ENCODE results near the gene CBLL1. TPM values are rescaled to one million over a fixed set of nuclear protein-coding genes. Genes with fewer than 3 reads are reported as not detected.

CBLL1 gene
- total and polyA plus RNA-seq, 2 donors (not counting 1 experiment from before 2014, with no cell fraction given), result 22.1 to 57.2 TPM

GRCh38 chr7:107726356-107727130 lies 17.4 kb upstream of the CBLL1 start:
- Histone ChIP-seq H3K4me1 (ENCODE audit: control insufficient read depth in 2 of 2, insufficient read depth in 2 of 2, low read length in 2 of 2) (no peaks in the 10 kb centered on the region), H3K4me2 (replicated peaks; ENCODE audit: low read depth, low read length, poor library complexity, severe bottlenecking) (no peak overlapping the region), H3K9me3 (ENCODE audit: control extremely low read depth in 1 of 3, control insufficient read depth in 2 of 3, insufficient read depth in 1 of 3, low read length in 2 of 3) (no peaks in the 10 kb centered on the region), H3K9ac (ENCODE audit: low read length) (no peak overlapping the region), H3K27ac (ENCODE audit: low read length in 2 of 2) (no peak overlapping the region), H3K27me3 (replicated peaks in 1 of 4; ENCODE audit: control extremely low read depth in 1 of 4, control insufficient read depth in 3 of 4, insufficient read depth in 4 of 4, low read length in 3 of 4) (peaks cover 0 to 6% (median 1%) of the 10 kb centered on the region in 4 experiments), H4K20me1 (ENCODE audit: control insufficient read depth, insufficient read depth, low read length, poor library complexity, severe bottlenecking) (no peaks in the 10 kb centered on the region), H3K4me3 (ENCODE audit: control extremely low read depth in 1 of 5, extremely low read depth in 1 of 5, insufficient read depth in 1 of 5, low read depth in 2 of 5, low read length in 4 of 5) (no peak overlapping the region), H3K36me3 (replicated peaks in 1 of 2; ENCODE audit: control extremely low read depth in 1 of 2, control insufficient read depth in 1 of 2, extremely low read depth in 1 of 2, insufficient read depth in 2 of 2, low read length in 1 of 2) (no peaks in the 10 kb centered on the region), H3K79me2 (ENCODE audit: control insufficient read depth, insufficient read depth, low read length) (no peaks in the 10 kb centered on the region), H2AFZ (ENCODE audit: insufficient read depth, low read depth, low read length, poor library complexity, severe bottlenecking) (no peak overlapping the region)
- DNase-seq (no peak), ATAC-seq (ENCODE audit: low read depth) (no peak)
- Mint-ChIP-seq H3K4me1 (no peaks in the 10 kb centered on the region), H3K9me3 (ENCODE audit: insufficient read depth) (no peaks in the 10 kb centered on the region), H3K27me3 (peaks cover 23% of the 10 kb centered on the region), H3K27ac (no peak overlapping the region), H3K4me3 (no peak overlapping the region)
- POLR2A ChIA-PET, result no interaction called here
- no CpG with 5 or more reads among the region's 3 CpGs for WGBS (ENCODE audit: insufficient coverage)
- CTCF ChIA-PET, result interaction anchor here (0.6 to 9.0 kb wide), 19 partner anchors 8 to 524 kb away, joined by 3 to 133 read pairs (median 3); partner anchors contain the start of genes CBLL1, COG5, DUS4L and SLC26A4
- TF ChIP-seq, protein P1, sequence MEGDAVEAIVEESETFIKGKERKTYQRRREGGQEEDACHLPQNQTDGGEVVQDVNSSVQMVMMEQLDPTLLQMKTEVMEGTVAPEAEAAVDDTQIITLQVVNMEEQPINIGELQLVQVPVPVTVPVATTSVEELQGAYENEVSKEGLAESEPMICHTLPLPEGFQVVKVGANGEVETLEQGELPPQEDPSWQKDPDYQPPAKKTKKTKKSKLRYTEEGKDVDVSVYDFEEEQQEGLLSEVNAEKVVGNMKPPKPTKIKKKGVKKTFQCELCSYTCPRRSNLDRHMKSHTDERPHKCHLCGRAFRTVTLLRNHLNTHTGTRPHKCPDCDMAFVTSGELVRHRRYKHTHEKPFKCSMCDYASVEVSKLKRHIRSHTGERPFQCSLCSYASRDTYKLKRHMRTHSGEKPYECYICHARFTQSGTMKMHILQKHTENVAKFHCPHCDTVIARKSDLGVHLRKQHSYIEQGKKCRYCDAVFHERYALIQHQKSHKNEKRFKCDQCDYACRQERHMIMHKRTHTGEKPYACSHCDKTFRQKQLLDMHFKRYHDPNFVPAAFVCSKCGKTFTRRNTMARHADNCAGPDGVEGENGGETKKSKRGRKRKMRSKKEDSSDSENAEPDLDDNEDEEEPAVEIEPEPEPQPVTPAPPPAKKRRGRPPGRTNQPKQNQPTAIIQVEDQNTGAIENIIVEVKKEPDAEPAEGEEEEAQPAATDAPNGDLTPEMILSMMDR (IDR thresholded peaks at IDR 0.05), result no peak
- no peak for TF ChIP-seq EZH2 (IDR thresholded peaks at IDR 0.05; ENCODE audit: borderline replicate concordance, insufficient read depth, low read depth, low read length, poor library complexity, severe bottlenecking)
- intact Hi-C loops (cut with micrococcal nuclease), result loop anchor here (5.0 kb wide), 1 partner anchor 64 kb away; the partner anchor contains the start of gene SLC26A4

GRCh38 chr7:107728276-107728675 lies 15.7 kb upstream of the CBLL1 start:
- ChIA-PET CTCF (interaction anchor here (1.2 to 9.0 kb wide), 6 partner anchors 14 to 580 kb away, joined by 4 to 133 read pairs (median 6); partner anchors contain the start of genes CBLL1, COG5 and DUS4L), POLR2A (interaction anchor here (0.6 kb wide), 1 partner anchor 9 kb away, joined by 4 read pairs; no protein-coding TSS in a partner anchor)
- H3K9ac ChIP-seq (ENCODE audit: low read length), result no peak overlapping the region
- no peaks in the 10 kb centered on the region for H3K79me2 ChIP-seq (ENCODE audit: control insufficient read depth, insufficient read depth, low read length)
- peaks cover 0 to 6% (median 1%) of the 10 kb centered on the region in 4 experiments for H3K27me3 ChIP-seq (replicated peaks in 1 of 4; ENCODE audit: control extremely low read depth in 1 of 4, control insufficient read depth in 3 of 4, insufficient read depth in 4 of 4, low read length in 3 of 4)
- H3K4me1 ChIP-seq (ENCODE audit: control insufficient read depth in 2 of 2, insufficient read depth in 2 of 2, low read length in 2 of 2), result no peaks in the 10 kb centered on the region
- no peak for TF ChIP-seq EZH2 (IDR thresholded peaks at IDR 0.05; ENCODE audit: borderline replicate concordance, insufficient read depth, low read depth, low read length, poor library complexity, severe bottlenecking)
- TF ChIP-seq, protein P1 (IDR thresholded peaks at IDR 0.05), result no peak
- Mint-ChIP-seq H3K27me3 (peaks cover 23% of the 10 kb centered on the region), H3K27ac (no peak overlapping the region), H3K4me3 (no peak overlapping the region), H3K9me3 (ENCODE audit: insufficient read depth) (no peaks in the 10 kb centered on the region), H3K4me1 (no peaks in the 10 kb centered on the region)
- no peak overlapping the region for H3K4me3 ChIP-seq (ENCODE audit: control extremely low read depth in 1 of 5, extremely low read depth in 1 of 5, insufficient read depth in 1 of 5, low read depth in 2 of 5, low read length in 4 of 5)
- no peaks in the 10 kb centered on the region for H3K9me3 ChIP-seq (ENCODE audit: control extremely low read depth in 1 of 3, control insufficient read depth in 2 of 3, insufficient read depth in 1 of 3, low read length in 2 of 3)
- ATAC-seq (ENCODE audit: low read depth), result no peak
- no peak overlapping the region for H3K27ac ChIP-seq (ENCODE audit: low read length in 2 of 2)
- no peak overlapping the region for H2AFZ ChIP-seq (ENCODE audit: insufficient read depth, low read depth, low read length, poor library complexity, severe bottlenecking)
- no peaks in the 10 kb centered on the region for H4K20me1 ChIP-seq (ENCODE audit: control insufficient read depth, insufficient read depth, low read length, poor library complexity, severe bottlenecking)
- DNase-seq, result no peak
- no peak overlapping the region for H3K4me2 ChIP-seq (replicated peaks; ENCODE audit: low read depth, low read length, poor library complexity, severe bottlenecking)
- intact Hi-C loops (cut with micrococcal nuclease), result loop anchor here (5.0 kb wide), 1 partner anchor 66 kb away; the partner anchor contains the start of gene SLC26A4
- H3K36me3 ChIP-seq (replicated peaks in 1 of 2; ENCODE audit: control extremely low read depth in 1 of 2, control insufficient read depth in 1 of 2, extremely low read depth in 1 of 2, insufficient read depth in 2 of 2, low read length in 1 of 2), result no peaks in the 10 kb centered on the region

Data from B cell (primary cell).